ENCODE results near the gene SMURF2.

GRCh38 chr17:64661726-64661975 lies 456 bp downstream of the SMURF2 start:
- TF ChIP-seq CTCF (conservative IDR thresholded peaks at IDR 0.05 in 1 of 2, IDR thresholded peaks at IDR 0.05 in 1 of 2; ENCODE audit: extremely low read depth in 1 of 2, insufficient read depth in 1 of 2, low read depth in 1 of 2, low read length in 2 of 2) = no peak
- TF ChIP-seq EZH2 (IDR thresholded peaks at IDR 0.05; ENCODE audit: borderline replicate concordance, low read length) = no peak

All from mammary epithelial cell (primary cell).